Measurements from ENCODE around the gene TERT.
A peak's percentile ranks its signal among the peaks of the same experiment; 100 is the strongest.

TERT gene

DNA sequence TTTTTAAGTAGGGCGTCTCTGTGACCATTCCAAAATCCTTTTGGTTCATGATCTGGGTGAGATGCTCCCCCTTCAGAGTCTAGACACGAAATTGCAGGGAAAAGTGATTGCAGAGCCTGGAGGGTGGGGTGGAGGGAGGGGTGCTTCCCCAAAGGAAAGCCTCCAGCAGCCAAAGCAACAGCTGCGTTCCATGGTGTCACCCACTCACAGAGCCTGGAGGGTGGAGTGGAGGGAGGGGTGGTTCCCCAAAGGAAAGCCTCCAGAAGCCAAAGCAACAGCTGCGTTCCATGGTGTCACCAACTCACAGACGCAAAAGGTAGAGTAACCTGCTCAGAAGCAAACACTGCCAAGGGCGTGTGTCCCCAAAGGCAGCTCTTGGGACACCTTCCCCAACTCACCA lies 47.1 kb downstream of the TERT start:
- Mint-ChIP-seq H3K9me3 (peaks cover 3% of the 10 kb centered on the region), H3K4me3 (no peak overlapping the region), H3K36me3 (ENCODE audit: low read depth) (no peaks in the 10 kb centered on the region), H3K4me1 (peaks cover 5% of the 10 kb centered on the region), H3K27ac (no peak overlapping the region), H3K27me3 (ENCODE audit: low read depth) (peaks cover 17% of the 10 kb centered on the region)
- no peak for TF ChIP-seq CTCF (IDR thresholded peaks at IDR 0.05; ENCODE audit: unreplicated experiment in 3 of 3)

DNA sequence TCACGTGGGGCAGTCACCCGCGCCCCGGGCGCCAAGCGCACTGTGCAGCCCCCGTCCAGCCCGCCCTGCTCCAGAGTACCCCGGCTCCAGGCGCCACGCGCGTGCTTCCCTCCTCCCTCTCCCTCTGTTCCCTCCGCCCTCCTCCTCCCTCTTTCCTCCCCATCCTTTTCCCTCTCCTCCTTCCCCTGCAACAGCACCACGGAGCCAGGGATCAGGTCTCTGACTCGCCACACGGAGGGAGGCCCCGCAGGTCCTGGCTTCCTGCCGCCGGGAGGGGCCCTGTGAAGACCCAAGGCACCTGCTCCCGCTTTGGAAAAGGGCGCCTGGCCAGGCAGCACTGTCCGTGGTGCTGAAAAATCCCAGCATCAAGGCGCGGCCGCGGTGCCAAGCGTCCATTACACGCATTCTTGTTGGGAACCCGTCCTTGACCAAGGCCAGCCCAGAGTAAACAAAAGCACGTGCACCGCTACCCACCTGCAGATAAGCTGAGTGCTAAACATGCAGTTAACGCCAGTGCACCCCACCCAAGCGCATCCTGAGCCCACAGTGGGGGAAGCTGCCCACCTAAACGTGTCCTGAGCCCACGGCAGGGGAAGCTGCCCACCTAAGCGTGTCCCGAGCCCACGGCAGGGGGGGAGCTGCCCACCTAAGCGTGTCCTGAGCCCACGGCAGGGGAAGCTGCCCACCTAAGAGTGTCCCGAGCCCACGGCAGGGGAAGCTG lies 48.0 kb downstream of the TERT start:
- H3K27ac Mint-ChIP-seq = no peak overlapping the region
- peaks cover 3% of the 10 kb centered on the region for H3K9me3 Mint-ChIP-seq
- no peak overlapping the region for H3K4me3 Mint-ChIP-seq
- H3K27me3 Mint-ChIP-seq (ENCODE audit: low read depth) = peaks cover 21% of the 10 kb centered on the region
- H3K36me3 Mint-ChIP-seq (ENCODE audit: low read depth) = no peaks in the 10 kb centered on the region
- H3K4me1 Mint-ChIP-seq = peaks cover 5% of the 10 kb centered on the region
- TF ChIP-seq CTCF (IDR thresholded peaks at IDR 0.05; ENCODE audit: unreplicated experiment in 3 of 3) = no peak

DNA sequence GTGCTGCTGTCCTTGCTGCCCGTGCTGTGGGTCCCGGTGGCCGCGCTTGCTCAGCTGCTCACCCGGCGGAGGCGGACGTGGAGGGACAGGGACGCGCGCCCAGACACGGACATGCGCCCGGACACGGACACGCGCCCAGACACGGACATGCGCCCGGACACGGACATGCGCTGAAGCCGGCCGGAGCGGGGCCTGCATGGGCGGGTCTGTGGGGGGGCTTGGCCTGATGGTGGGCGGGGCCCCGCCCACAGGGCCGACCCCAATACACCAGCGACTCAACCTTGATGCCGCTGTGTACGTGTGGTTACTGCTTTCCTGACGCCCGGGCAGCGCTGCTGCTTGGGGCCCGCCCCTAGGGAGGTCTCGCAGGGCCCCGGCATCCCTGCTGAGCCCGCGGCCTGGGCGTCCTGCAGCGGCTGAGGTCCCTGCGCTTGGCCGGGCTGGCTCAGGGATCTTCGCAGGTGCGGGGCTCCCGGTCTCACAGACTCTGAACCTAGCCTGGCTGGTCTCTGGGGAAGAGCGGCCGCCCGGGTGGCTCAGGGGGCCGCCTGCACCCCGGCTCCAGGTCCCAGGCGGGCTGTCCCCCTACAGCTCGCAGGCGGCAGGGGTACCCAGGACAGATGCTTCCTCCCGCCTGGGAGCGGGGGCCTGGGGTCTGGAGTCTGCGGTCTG lies 48.8 kb downstream of the TERT start:
- Mint-ChIP-seq H3K27me3 (ENCODE audit: low read depth) (peaks cover 25% of the 10 kb centered on the region), H3K36me3 (ENCODE audit: low read depth) (no peaks in the 10 kb centered on the region), H3K4me1 (peaks cover 5% of the 10 kb centered on the region), H3K27ac (no peak overlapping the region), H3K4me3 (no peak overlapping the region), H3K9me3 (peaks cover 3% of the 10 kb centered on the region)
- no peak for TF ChIP-seq CTCF (IDR thresholded peaks at IDR 0.05; ENCODE audit: unreplicated experiment in 3 of 3)

- Mint-ChIP-seq H3K9me3 (peaks cover 2% of the 10 kb centered on the region), H3K27ac (no peak overlapping the region), H3K4me3 (no peak overlapping the region), H3K4me1 (peaks cover 3% of the 10 kb centered on the region), H3K27me3 (ENCODE audit: low read depth) (peaks cover 28% of the 10 kb centered on the region), H3K36me3 (ENCODE audit: low read depth) (no peaks in the 10 kb centered on the region)
- TF ChIP-seq CTCF (IDR thresholded peaks at IDR 0.05; ENCODE audit: unreplicated experiment in 3 of 3) = peak in 2 of 3 experiments; percentile 10 to 20
Measured at GRCh38 chr5:1244976-1245375, 49.9 kb downstream of the TERT start.

DNA sequence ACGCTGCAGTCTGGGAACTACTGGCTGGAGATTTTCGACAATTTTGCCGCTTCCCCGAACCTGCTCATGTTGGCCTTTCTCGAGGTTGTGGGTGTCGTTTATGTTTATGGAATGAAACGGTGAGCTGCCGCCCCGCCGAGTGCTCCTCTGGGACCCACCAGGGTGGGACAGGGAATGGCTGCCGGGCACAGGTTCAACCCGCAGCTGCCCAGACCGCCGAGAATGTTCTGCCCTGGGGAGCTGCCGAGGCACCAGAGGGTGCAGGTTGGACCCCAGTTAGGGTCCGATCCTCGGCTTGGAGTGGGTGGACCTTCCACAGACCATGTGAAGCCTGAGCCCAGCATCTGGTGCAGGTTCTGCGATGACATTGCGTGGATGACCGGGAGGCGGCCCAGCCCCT lies 50.6 kb downstream of the TERT start:
- Mint-ChIP-seq H3K4me1 (no peaks in the 10 kb centered on the region), H3K27ac (no peak overlapping the region), H3K4me3 (no peak overlapping the region), H3K27me3 (ENCODE audit: low read depth) (peaks cover 25% of the 10 kb centered on the region), H3K36me3 (ENCODE audit: low read depth) (no peaks in the 10 kb centered on the region), H3K9me3 (no peaks in the 10 kb centered on the region)
- no peak for TF ChIP-seq CTCF (IDR thresholded peaks at IDR 0.05; ENCODE audit: unreplicated experiment in 3 of 3)

All from nephron (organoid).